HepG2 (cell line): Measurements from ENCODE around the gene SKI. TPM values are rescaled to one million over a fixed set of nuclear protein-coding genes. Genes with fewer than 3 reads are reported as not detected.

Experiments used
- ATAC-seq: fragments of 200-7000 bp; cut with Tn5 transposase; 3 replicates; pipeline ENCODE4 v1.9.1; 2020; ENCODE audit warnings: mild to moderate bottlenecking, moderate library complexity
- BruUV-seq: library from RNA; stranded (reverse); fragments of 400-500 nt; replicated peaks from 2 replicates; lab custom pipeline; 2021; lab: Mats Ljungman, UMichigan
- CTCF ChIA-PET: fragments of 300-600 bp; formaldehyde crosslinking; extraction: SDS; loops from one replicate; lab custom pipeline; 2021; ENCODE audit warnings: low total read pairs, inconsistent platforms, low intra/inter-chr PET ratio; lab: Yijun Ruan, JAX
- POLR2A ChIA-PET: fragments of 350-600 bp; sonication (Branson Sonifier 250); formaldehyde crosslinking; loops from one replicate; lab custom pipeline; 2020; ENCODE audit warnings: antibody characterized with exemption, inconsistent platforms; lab: Yijun Ruan, JAX
- DNase-seq: peaks from one replicate; pipeline ENCODE4 v3.0.0-alpha.2; 2015; ENCODE audit warnings: low spot score
- FAIRE-seq: peaks from 3 replicates; lab custom pipeline; 2011; peaks lifted over from hg19 to GRCh38; lab: Jason Lieb, UNC
- H2AFZ ChIP-seq: one replicate; pipeline ENCODE4 v1.6.1; 2011; ENCODE audit warnings: low read length, inconsistent platforms
- H3K27ac ChIP-seq: fragments of 300-600 bp; 3 replicates; pipeline ENCODE4 v1.8.0; 2011; ENCODE audit warnings: mixed run types, mild to moderate bottlenecking, mixed read lengths, low read length, inconsistent platforms; ENCODE audit not compliant: insufficient read depth; ENCODE audit errors: extremely low read length
- H3K27me3 ChIP-seq, 2 experiments: fragments of 200-600 bp in 1 of 2; 2 replicates in 1 of 2; 3 replicates in 1 of 2; pipeline versions ENCODE4 v1.6.0 to v1.8.0; 2011; ENCODE audit warnings: low read length in 2 of 2, mild to moderate bottlenecking in 2 of 2, moderate library complexity in 2 of 2, inconsistent platforms in 1 of 2; ENCODE audit not compliant: insufficient read depth in 2 of 2, control insufficient read depth in 1 of 2
- H3K36me3 ChIP-seq, 2 experiments: fragments of 200-600 bp in 1 of 2; replicated peaks in 1 of 2; 2 replicates in 1 of 2; 3 replicates in 1 of 2; pipeline versions ENCODE4 v1.5.1 to v1.8.0; 2011; ENCODE audit warnings: low read length in 2 of 2, inconsistent platforms in 1 of 2; ENCODE audit not compliant: insufficient read depth in 2 of 2, control insufficient read depth in 1 of 2
- H3K4me1 ChIP-seq: 2 replicates; pipeline ENCODE4 v1.5.1; 2012; ENCODE audit warnings: low read length, inconsistent platforms; ENCODE audit not compliant: insufficient read depth
- H3K4me2 ChIP-seq: 2 replicates; pipeline ENCODE4 v1.6.0; 2011; ENCODE audit warnings: low read depth, low read length, inconsistent platforms
- H3K4me3 ChIP-seq, 3 experiments: fragments of 200-600 bp in 1 of 3; sonication (generic), shearing (Covaris generic) in 1 of 3; replicated peaks in 1 of 3; 2 replicates each; pipeline ENCODE4 v1.5.1; 2011 to 2016; ENCODE audit warnings: low read length in 3 of 3, inconsistent platforms in 2 of 3, low read depth in 2 of 3, mild to moderate bottlenecking in 2 of 3, control low read depth in 1 of 3, mixed read lengths in 1 of 3; ENCODE audit not compliant: insufficient read depth in 1 of 3
- H3K79me2 ChIP-seq: one replicate; pipeline ENCODE4 v1.6.1; 2011; ENCODE audit warnings: low read length, inconsistent platforms; ENCODE audit not compliant: insufficient read depth
- H3K9ac ChIP-seq: 2 replicates; pipeline ENCODE4 v1.6.0; 2011; ENCODE audit warnings: mild to moderate bottlenecking, low read depth, low read length, inconsistent platforms; ENCODE audit not compliant: insufficient read depth
- H3K9me3 ChIP-seq: 2 replicates; pipeline ENCODE4 v1.5.1; 2012; ENCODE audit warnings: mild to moderate bottlenecking, low read length
- H4K20me1 ChIP-seq: 2 replicates; pipeline ENCODE4 v1.6.0; 2011; ENCODE audit warnings: inconsistent platforms, mild to moderate bottlenecking, low read length, moderate library complexity; ENCODE audit not compliant: insufficient read depth
- AKAP8 ChIP-seq: sonication (generic); formaldehyde crosslinking; IDR thresholded peaks from 2 replicates; pipeline ENCODE4 v1.5.1; 2020; ENCODE audit warnings: mild to moderate bottlenecking, missing genetic modification reagents
- CENPT ChIP-seq: sonication (generic); formaldehyde crosslinking; IDR thresholded peaks from 2 replicates; pipeline ENCODE4 v1.8.0; 2022; ENCODE audit warnings: low read depth, mild to moderate bottlenecking, moderate library complexity, missing genetic modification reagents
- CSRNP1 ChIP-seq: sonication (generic); formaldehyde crosslinking; IDR thresholded peaks from 2 replicates; pipeline ENCODE4 v1.8.1; 2023; ENCODE audit warnings: mild to moderate bottlenecking, missing genetic modification reagents
- HNRNPL ChIP-seq: fragments of 200-400 bp; formaldehyde crosslinking; IDR thresholded peaks from 2 replicates; pipeline ENCODE4 v1.6.1; 2017; ENCODE audit warnings: mild to moderate bottlenecking, low read depth, low read length
- RBFOX2 ChIP-seq: fragments of 200-400 bp; formaldehyde crosslinking; IDR thresholded peaks from 2 replicates; pipeline ENCODE4 v1.6.1; 2017; ENCODE audit warnings: low read depth, mild to moderate bottlenecking, low read length
- SATB2 ChIP-seq: sonication (generic); formaldehyde crosslinking; IDR thresholded peaks from 2 replicates; pipeline ENCODE4 v1.5.0; 2020; ENCODE audit warnings: missing genetic modification reagents
- ZBTB33 ChIP-seq: sonication (generic); formaldehyde crosslinking; IDR thresholded peaks from 2 replicates; pipeline ENCODE4 v1.4.0; 2020; ENCODE audit warnings: missing genetic modification reagents
- ZBTB38 ChIP-seq: sonication (generic); formaldehyde crosslinking; IDR thresholded peaks from 2 replicates; pipeline ENCODE4 v1.5.1; 2020; ENCODE audit warnings: mild to moderate bottlenecking, missing genetic modification reagents
- ZNF263 ChIP-seq: sonication (generic); formaldehyde crosslinking; IDR thresholded peaks from 2 replicates; pipeline ENCODE4 v1.4.0; 2020; ENCODE audit warnings: missing genetic modification reagents
- WGBS: methylation state at CpG from one replicate; pipeline ENCODE4 v1.1.6; 2017; ENCODE audit warnings: low lambda C conversion rate; 5-methylcytosine and 5-hydroxymethylcytosine counted together
- in situ Hi-C: cut with HindIII; loops from 2 replicates; pipeline ENCODE4 v1.10.0; 2017; ENCODE audit warnings: low pct_unique_long_range_greater_than_20kb; ENCODE audit not compliant: extremely low pct_ligation_motif_present
- intact Hi-C: fragments of 100-400 bp; cut with micrococcal nuclease; formaldehyde crosslinking; loops from one replicate; pipeline ENCODE4 v1.10.0; 2022; ENCODE audit not compliant: unreplicated experiment
- polyA plus RNA-seq, 8 experiments: library from polyadenylated mRNA; depleted of rRNA in 3 of 8; stranded (reverse) in 7 of 8; unstranded in 1 of 8; fragments of >200 nt; fragmentation: Illumina TruSeq in 4 of 8; extraction: Trizol in 4 of 8; gene quantifications; 2 replicates each; pipeline versions ENCODE4 v1.2.1 to v1.2.3, GENCODE V29; 2011 to 2016; ENCODE audit warnings: low read depth in 4 of 8, missing spikeins in 1 of 8, mixed read lengths in 1 of 8; ENCODE audit not compliant: insufficient read depth in 1 of 8
- total RNA-seq, 5 experiments: library from RNA; depleted of rRNA; stranded (reverse); fragments of >200 nt; fragmentation: Illumina TruSeq; extraction: Trizol; gene quantifications; 2 replicates each; pipeline ENCODE4 v1.2.3, GENCODE V29; 2016; ENCODE audit warnings: low read depth in 1 of 5
- TF ChIP-seq, protein P1 (sequence below): sonication (generic); formaldehyde crosslinking; IDR thresholded peaks from 2 replicates; pipeline ENCODE4 v1.8.1; 2023; ENCODE audit warnings: missing genetic modification reagents, inconsistent platforms, borderline replicate concordance

Gene SKI
- total and polyA plus RNA-seq, 2 of the 13 experiments (the other 11 are each of a cell fraction or from before 2014, with no cell fraction given), result 4.7 to 6.9 TPM

DNA sequence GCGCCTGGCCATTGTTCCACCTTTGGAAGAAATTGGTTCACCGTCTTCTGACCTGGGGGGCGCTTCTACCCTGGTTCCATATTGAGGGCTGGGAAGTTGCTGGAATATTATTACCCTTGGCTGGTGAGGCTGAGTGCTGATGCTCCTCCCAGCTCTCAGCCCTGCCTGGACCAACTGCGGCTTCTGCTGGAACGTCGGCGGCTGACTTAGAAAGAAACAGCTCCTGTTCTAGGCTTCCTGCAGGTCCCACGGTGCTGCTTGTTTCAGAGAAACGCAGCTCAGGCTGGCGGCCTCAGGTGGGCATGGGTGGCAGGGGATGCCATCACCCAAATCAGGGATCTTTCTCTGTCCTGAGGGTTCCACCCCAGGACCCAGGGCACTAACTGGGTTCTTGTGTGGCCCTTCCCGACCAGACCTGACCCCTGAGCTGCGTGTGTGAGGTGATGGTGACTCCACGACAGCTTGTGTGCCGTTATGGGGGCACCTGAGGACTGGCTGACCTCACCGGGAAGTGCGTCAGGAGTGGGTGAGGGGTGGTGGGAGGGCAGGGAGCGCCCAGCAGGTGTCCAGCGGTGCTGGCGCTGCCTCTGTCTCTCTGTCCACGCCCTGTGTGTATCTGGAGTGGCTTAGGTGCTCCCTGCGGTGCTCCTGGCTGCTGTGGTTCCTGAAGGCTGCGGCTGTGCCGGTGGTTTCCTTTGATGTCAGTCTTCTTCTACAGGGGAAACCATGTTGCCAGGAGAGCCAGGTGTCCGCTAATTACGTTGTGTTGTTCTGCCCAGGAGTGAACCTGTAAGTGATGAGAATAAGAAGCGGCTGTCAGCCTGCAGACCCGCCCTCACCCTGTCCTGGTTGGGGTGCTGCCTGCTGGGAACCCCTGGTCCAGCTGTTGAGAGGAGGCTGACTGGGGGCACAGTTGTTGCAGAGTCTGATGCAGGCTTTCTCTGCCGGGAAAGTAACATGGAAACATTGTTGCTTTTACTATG lies 8.9 kb downstream of the SKI start:
- H3K9me3 ChIP-seq, result no peaks in the 10 kb centered on the region
- H3K36me3 ChIP-seq, result peaks cover 8 to 26% of the 10 kb centered on the region in 2 experiments
- FAIRE-seq (no peak), ATAC-seq (no peak), DNase-seq (no peak)
- CTCF ChIA-PET, result interaction anchor here (1.3 kb wide), 1 partner anchor 30 kb away, joined by 3 read pairs; no protein-coding TSS in a partner anchor
- H3K4me2 ChIP-seq, result 0 out of 2 replicates have a peak overlapping the region, but pooled peaks have one; percentile 15
- H2AFZ ChIP-seq, result no peak overlapping the region
- no peak overlapping the region for H3K9ac ChIP-seq
- in situ Hi-C loops, result no loop called here
- peaks cover 90% of the 10 kb centered on the region for H3K79me2 ChIP-seq
- no TSS peak for BruUV-seq
- TF ChIP-seq, protein P1, sequence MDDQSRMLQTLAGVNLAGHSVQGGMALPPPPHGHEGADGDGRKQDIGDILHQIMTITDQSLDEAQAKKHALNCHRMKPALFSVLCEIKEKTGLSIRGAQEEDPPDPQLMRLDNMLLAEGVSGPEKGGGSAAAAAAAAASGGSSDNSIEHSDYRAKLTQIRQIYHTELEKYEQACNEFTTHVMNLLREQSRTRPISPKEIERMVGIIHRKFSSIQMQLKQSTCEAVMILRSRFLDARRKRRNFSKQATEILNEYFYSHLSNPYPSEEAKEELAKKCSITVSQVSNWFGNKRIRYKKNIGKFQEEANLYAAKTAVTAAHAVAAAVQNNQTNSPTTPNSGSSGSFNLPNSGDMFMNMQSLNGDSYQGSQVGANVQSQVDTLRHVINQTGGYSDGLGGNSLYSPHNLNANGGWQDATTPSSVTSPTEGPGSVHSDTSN (CRISPR knock-in tag), result no peak
- no peak for TF ChIP-seq CSRNP1 (CRISPR knock-in tag)
- 0 out of 2 replicates have a peak, but pooled peaks have one; percentile 18 for TF ChIP-seq HNRNPL
- 0 out of 2 replicates have a peak, but pooled peaks have one; percentile 20 for TF ChIP-seq CENPT (CRISPR knock-in tag)
- TF ChIP-seq ZBTB33, result peak; percentile 81
- peak; percentile 38; the same call in 1 of the 2 replicates for TF ChIP-seq AKAP8
- TF ChIP-seq SATB2 (CRISPR knock-in tag), result no peak
- TF ChIP-seq RBFOX2, result peak; percentile 29; the same call in 1 of the 2 replicates
- peak; percentile 90 for TF ChIP-seq ZNF263 (CRISPR knock-in tag)
- 0 out of 2 replicates have a peak, but pooled peaks have one; percentile 22 for TF ChIP-seq ZBTB38 (CRISPR knock-in tag)
- TF ChIP-seq, all 625 proteins: peak for 7
- intact Hi-C loops, result no loop called here
- Histone ChIP-seq H3K4me3 (no peak overlapping the region), H3K4me1 (peaks cover 91% of the 10 kb centered on the region), H3K27me3 (no peaks in the 10 kb centered on the region), H4K20me1 (peaks cover 77% of the 10 kb centered on the region), H3K27ac (no peak overlapping the region)
- 91% methylated on average over 15 of the region's 28 CpGs for WGBS
- POLR2A ChIA-PET, result interaction anchor here (1.0 to 1.9 kb wide), 3 partner anchors 11 to 38 kb away, joined by 3 to 4 read pairs (median 3); no protein-coding TSS in a partner anchor
